ENCODE results near the gene KHDC4.

DNA sequence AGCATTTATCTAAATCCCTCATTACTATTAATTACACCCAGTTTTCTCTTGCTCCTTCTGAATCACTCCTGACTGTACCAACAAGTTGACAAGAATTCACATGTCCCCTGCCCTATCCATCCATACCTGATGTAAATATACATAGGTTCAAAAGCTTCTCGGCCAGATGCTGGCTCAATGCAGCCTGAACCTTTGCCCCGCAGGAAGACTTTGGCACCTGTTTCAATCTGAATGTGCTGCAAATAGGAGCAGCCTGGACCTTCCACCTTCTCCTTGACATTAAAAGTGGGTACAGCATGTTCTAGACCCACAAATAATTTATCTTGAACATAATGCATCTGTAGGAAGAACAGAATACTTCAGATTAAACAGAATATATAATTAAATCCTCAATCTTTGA, 8.7 kb downstream of the KHDC4 start:
- TF ChIP-seq POLR2AphosphoS5 (IDR thresholded peaks at IDR 0.05; ENCODE audit: insufficient read depth in 1 of 2, low read depth in 1 of 2), result no peak
- TF ChIP-seq, protein P1, sequence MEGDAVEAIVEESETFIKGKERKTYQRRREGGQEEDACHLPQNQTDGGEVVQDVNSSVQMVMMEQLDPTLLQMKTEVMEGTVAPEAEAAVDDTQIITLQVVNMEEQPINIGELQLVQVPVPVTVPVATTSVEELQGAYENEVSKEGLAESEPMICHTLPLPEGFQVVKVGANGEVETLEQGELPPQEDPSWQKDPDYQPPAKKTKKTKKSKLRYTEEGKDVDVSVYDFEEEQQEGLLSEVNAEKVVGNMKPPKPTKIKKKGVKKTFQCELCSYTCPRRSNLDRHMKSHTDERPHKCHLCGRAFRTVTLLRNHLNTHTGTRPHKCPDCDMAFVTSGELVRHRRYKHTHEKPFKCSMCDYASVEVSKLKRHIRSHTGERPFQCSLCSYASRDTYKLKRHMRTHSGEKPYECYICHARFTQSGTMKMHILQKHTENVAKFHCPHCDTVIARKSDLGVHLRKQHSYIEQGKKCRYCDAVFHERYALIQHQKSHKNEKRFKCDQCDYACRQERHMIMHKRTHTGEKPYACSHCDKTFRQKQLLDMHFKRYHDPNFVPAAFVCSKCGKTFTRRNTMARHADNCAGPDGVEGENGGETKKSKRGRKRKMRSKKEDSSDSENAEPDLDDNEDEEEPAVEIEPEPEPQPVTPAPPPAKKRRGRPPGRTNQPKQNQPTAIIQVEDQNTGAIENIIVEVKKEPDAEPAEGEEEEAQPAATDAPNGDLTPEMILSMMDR (IDR thresholded peaks at IDR 0.05), result no peak

Data from vagina (tissue), 2 donors.